Activated T-helper 1 cell treated with anti-CD3 and anti-CD28 coated beads, Interleukin-2, amount 50 U/mL, for 16 hours (primary cell): ENCODE measurements around the gene LRRN2.

Source experiments
- DNase-seq, 2 donors: peaks; one replicate each; pipeline ENCODE4 v3.0.0-alpha.2; 2020; ENCODE audit warnings: low read depth in 1 of 2, low spot score in 1 of 2

Gene LRRN2

GRCh38 chr1:204663644-204664383 lies 21.7 kb downstream of the LRRN2 start:
- no peak for DNase-seq

- no peak for DNase-seq
Measured at GRCh38 chr1:204662530-204662929, 23.0 kb downstream of the LRRN2 start.

- no peak for DNase-seq
Measured at GRCh38 chr1:204660509-204660908, 25.0 kb downstream of the LRRN2 start.

GRCh38 chr1:204659056-204659455 lies 26.5 kb downstream of the LRRN2 start:
- no peak for DNase-seq

GRCh38 chr1:204658295-204658694 lies 27.2 kb downstream of the LRRN2 start:
- DNase-seq, result no peak

GRCh38 chr1:204653590-204654340 lies 31.8 kb downstream of the LRRN2 start:
- DNase-seq, result no peak

GRCh38 chr1:204652497-204652896 lies 33.0 kb downstream of the LRRN2 start:
- DNase-seq, result no peak

- no peak for DNase-seq
Measured at GRCh38 chr1:204651843-204652421, 33.6 kb downstream of the LRRN2 start.

- no peak for DNase-seq
Measured at GRCh38 chr1:204650911-204651570, 34.5 kb downstream of the LRRN2 start.

GRCh38 chr1:204649721-204650521 lies 35.6 kb downstream of the LRRN2 start:
- DNase-seq, result no peak

GRCh38 chr1:204648576-204648975 lies 37.0 kb downstream of the LRRN2 start:
- no peak for DNase-seq

GRCh38 chr1:204647805-204648153 lies 37.8 kb downstream of the LRRN2 start:
- DNase-seq, result no peak

GRCh38 chr1:204647114-204647804 lies 38.3 kb downstream of the LRRN2 start:
- DNase-seq, result no peak

- no peak for DNase-seq
Measured at GRCh38 chr1:204645666-204646065, 39.9 kb downstream of the LRRN2 start.

GRCh38 chr1:204645251-204645650 lies 40.3 kb downstream of the LRRN2 start:
- DNase-seq, result no peak

GRCh38 chr1:204643503-204643902 lies 42.0 kb downstream of the LRRN2 start:
- no peak for DNase-seq

GRCh38 chr1:204641936-204642335 lies 43.6 kb downstream of the LRRN2 start:
- no peak for DNase-seq

- DNase-seq, result no peak
Measured at GRCh38 chr1:204641455-204641854, 44.1 kb downstream of the LRRN2 start.

- DNase-seq, result no peak
Measured at GRCh38 chr1:204640578-204640977, 45.0 kb downstream of the LRRN2 start.

- no peak for DNase-seq
Measured at GRCh38 chr1:204634260-204634910, 51.2 kb downstream of the LRRN2 start.
